ENCODE results near the gene RBBP8NL. TPM values are rescaled to one million over a fixed set of nuclear protein-coding genes. Genes with fewer than 3 reads are reported as not detected.

The RBBP8NL gene
- polyA plus RNA-seq, 3 donors = not detected

DNA sequence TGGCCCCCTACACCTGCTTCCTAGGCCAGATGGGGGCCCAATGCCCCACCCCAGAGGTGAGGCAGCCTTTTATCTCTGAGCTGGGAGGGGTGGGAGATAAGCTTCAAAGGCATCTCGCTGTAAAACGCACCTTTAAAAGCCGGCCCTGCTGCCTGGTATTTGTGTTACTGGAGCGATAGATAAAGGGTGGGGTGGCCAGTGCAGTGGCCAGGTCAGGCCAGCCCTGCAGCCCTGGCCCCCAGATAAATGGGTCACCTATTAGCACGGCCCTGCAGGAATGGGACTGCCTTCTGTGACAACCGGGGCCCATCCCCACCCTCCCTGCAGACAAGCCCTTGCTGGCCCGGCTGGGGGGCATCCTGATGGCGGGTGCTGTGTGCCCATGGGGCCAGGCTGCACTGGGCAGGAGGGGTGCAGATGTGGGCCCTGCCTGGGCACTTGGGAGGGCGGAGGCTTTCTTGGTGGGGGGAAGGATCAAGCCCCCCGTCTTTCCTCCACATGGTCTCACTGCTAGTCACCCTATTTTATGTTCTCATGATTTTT is 3.0 kb upstream of the RBBP8NL start:
- H3K36me3 ChIP-seq (replicated peaks in 1 of 2; ENCODE audit: control insufficient read depth in 1 of 2, insufficient read depth in 2 of 2, low read length in 2 of 2) = no peaks in the 10 kb centered on the region
- no peaks in the 10 kb centered on the region for H3K79me2 ChIP-seq (ENCODE audit: insufficient read depth, low read length)
- WGBS (ENCODE audit: insufficient coverage) = 100% methylated on average over 2 of the region's 10 CpGs
- H3K4me1 Mint-ChIP-seq = no peaks in the 10 kb centered on the region
- intact Hi-C loops (cut with micrococcal nuclease) = no loop called here
- H3K27ac Mint-ChIP-seq = no peak overlapping the region
- no peak overlapping the region for H3K4me2 ChIP-seq (replicated peaks; ENCODE audit: extremely low read depth, low read length, poor library complexity, severe bottlenecking)
- no peak overlapping the region for H3K9ac ChIP-seq (ENCODE audit: insufficient read depth, low read length, poor library complexity, severe bottlenecking)
- H3K4me1 ChIP-seq (ENCODE audit: control insufficient read depth in 1 of 2, insufficient read depth in 2 of 2, low read length in 2 of 2) = no peaks in the 10 kb centered on the region
- H3K4me3 Mint-ChIP-seq = no peak overlapping the region
- H3K27me3 Mint-ChIP-seq (ENCODE audit: low read depth in 3 of 3) = peaks cover 6 to 37% (median 21%) of the 10 kb centered on the region in 3 donors
- no peak overlapping the region for H3K4me3 ChIP-seq (replicated peaks in 1 of 3; ENCODE audit: low read depth in 2 of 3, low read length in 3 of 3)
- H3K27ac ChIP-seq (ENCODE audit: low read depth in 1 of 2, low read length in 2 of 2) = no peak overlapping the region
- no peaks in the 10 kb centered on the region for H3K9me3 ChIP-seq (replicated peaks in 1 of 2; ENCODE audit: control insufficient read depth in 1 of 2, insufficient read depth in 1 of 2, low read length in 2 of 2)
- no peaks in the 10 kb centered on the region for H4K20me1 ChIP-seq (ENCODE audit: insufficient read depth, low read length)
- peaks cover 0 to 3% (median 0%) of the 10 kb centered on the region in 7 donors for H3K9me3 Mint-ChIP-seq
- DNase-seq = no peak
- H3K27me3 ChIP-seq (ENCODE audit: control insufficient read depth in 2 of 2, insufficient read depth in 2 of 2, low read length in 2 of 2) = peaks cover 0 to 4% of the 10 kb centered on the region in 2 donors
- no peak overlapping the region for H2AFZ ChIP-seq (ENCODE audit: insufficient read depth, low read depth, low read length, poor library complexity, severe bottlenecking)
- no peaks in the 10 kb centered on the region for H3K36me3 Mint-ChIP-seq
- TF ChIP-seq, protein P1, sequence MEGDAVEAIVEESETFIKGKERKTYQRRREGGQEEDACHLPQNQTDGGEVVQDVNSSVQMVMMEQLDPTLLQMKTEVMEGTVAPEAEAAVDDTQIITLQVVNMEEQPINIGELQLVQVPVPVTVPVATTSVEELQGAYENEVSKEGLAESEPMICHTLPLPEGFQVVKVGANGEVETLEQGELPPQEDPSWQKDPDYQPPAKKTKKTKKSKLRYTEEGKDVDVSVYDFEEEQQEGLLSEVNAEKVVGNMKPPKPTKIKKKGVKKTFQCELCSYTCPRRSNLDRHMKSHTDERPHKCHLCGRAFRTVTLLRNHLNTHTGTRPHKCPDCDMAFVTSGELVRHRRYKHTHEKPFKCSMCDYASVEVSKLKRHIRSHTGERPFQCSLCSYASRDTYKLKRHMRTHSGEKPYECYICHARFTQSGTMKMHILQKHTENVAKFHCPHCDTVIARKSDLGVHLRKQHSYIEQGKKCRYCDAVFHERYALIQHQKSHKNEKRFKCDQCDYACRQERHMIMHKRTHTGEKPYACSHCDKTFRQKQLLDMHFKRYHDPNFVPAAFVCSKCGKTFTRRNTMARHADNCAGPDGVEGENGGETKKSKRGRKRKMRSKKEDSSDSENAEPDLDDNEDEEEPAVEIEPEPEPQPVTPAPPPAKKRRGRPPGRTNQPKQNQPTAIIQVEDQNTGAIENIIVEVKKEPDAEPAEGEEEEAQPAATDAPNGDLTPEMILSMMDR (IDR thresholded peaks at IDR 0.05) = no peak

DNA sequence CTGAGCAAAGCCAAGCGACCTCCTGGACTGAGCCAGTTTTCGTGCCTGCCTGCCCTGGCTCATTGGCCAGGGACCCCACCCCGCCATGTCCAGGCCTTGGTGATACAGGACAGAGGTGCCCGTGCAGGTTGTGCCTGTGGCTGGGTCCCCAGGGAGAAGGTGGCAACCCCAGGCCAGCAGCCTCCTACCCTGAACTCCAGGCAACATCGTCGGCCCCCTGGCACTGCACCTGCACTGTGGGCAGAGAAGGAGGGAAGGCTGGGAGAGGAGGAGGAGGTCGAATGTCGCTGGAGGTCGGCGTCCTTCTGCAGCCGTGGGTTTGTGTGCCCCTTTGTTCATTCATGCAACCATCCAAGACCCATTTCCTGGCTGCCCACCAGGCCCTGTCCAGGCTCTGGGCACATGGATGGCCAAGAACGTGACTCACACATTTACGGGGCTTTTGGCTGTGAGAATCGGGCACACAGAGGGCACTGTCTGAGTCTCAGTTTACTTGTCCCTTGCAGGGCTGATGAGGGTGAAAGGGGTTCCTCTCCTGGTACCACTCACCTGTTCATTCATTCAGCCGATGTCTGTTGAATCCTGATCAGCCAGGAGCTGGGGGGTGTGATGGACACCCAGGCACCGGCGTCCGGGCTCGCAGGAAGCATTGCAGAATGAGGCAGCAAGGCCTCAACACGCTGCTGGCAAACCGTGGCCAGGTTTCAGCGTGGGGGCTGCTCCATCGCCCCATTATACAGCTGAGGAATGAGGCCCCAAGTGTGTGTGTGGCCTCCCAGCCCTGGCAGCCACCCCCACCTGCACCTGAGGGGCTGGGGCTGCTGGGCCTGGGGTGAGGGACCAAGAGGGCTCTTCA is 2.3 kb upstream of the RBBP8NL start:
- no peaks in the 10 kb centered on the region for H3K4me1 ChIP-seq (ENCODE audit: control insufficient read depth in 1 of 2, insufficient read depth in 2 of 2, low read length in 2 of 2)
- intact Hi-C loops (cut with micrococcal nuclease) = no loop called here
- H3K27ac ChIP-seq (ENCODE audit: low read depth in 1 of 2, low read length in 2 of 2) = no peak overlapping the region
- no peak overlapping the region for H3K4me3 Mint-ChIP-seq
- H3K9ac ChIP-seq (ENCODE audit: insufficient read depth, low read length, poor library complexity, severe bottlenecking) = no peak overlapping the region
- no peaks in the 10 kb centered on the region for H4K20me1 ChIP-seq (ENCODE audit: insufficient read depth, low read length)
- peaks cover 0 to 3% (median 0%) of the 10 kb centered on the region in 7 donors for H3K9me3 Mint-ChIP-seq
- H3K27me3 ChIP-seq (ENCODE audit: control insufficient read depth in 2 of 2, insufficient read depth in 2 of 2, low read length in 2 of 2) = peaks cover 0 to 4% of the 10 kb centered on the region in 2 donors
- H3K9me3 ChIP-seq (replicated peaks in 1 of 2; ENCODE audit: control insufficient read depth in 1 of 2, insufficient read depth in 1 of 2, low read length in 2 of 2) = no peaks in the 10 kb centered on the region
- 98% methylated on average over 15 of the region's 23 CpGs for WGBS (ENCODE audit: insufficient coverage)
- H3K36me3 ChIP-seq (replicated peaks in 1 of 2; ENCODE audit: control insufficient read depth in 1 of 2, insufficient read depth in 2 of 2, low read length in 2 of 2) = no peaks in the 10 kb centered on the region
- H3K36me3 Mint-ChIP-seq = no peaks in the 10 kb centered on the region
- no peak for DNase-seq
- H3K27me3 Mint-ChIP-seq (ENCODE audit: low read depth in 3 of 3) = peaks cover 4 to 33% (median 20%) of the 10 kb centered on the region in 3 donors
- H2AFZ ChIP-seq (ENCODE audit: insufficient read depth, low read depth, low read length, poor library complexity, severe bottlenecking) = no peak overlapping the region
- no peaks in the 10 kb centered on the region for H3K79me2 ChIP-seq (ENCODE audit: insufficient read depth, low read length)
- H3K4me1 Mint-ChIP-seq = no peaks in the 10 kb centered on the region
- H3K27ac Mint-ChIP-seq = peak overlapping the region in 1 of 7 donors; percentile 27
- no peak overlapping the region for H3K4me3 ChIP-seq (replicated peaks in 1 of 3; ENCODE audit: low read depth in 2 of 3, low read length in 3 of 3)
- H3K4me2 ChIP-seq (replicated peaks; ENCODE audit: extremely low read depth, low read length, poor library complexity, severe bottlenecking) = no peak overlapping the region
- TF ChIP-seq, protein P1 (IDR thresholded peaks at IDR 0.05) = no peak
